Peyer's patch (tissue), 4 donors: ENCODE measurements around the gene LRRFIP1.

Source experiments
- CTCF ChIP-seq, 6 experiments: fragments of 450-650 bp in 4 of 6; fragments of 200-600 bp in 2 of 6; sonication (generic) in 1 of 6; IDR thresholded peaks; one replicate each; pipeline ENCODE4 v1.5.1; 2017 to 2019; ENCODE audit warnings: antibody characterized with exemption in 6 of 6, mild to moderate bottlenecking in 3 of 6, moderate library complexity in 1 of 6
- POLR2A ChIP-seq, 2 donors: fragments of 450-650 bp; IDR thresholded peaks; one replicate each; pipeline ENCODE4 v1.5.1; 2017; ENCODE audit warnings: antibody characterized with exemption in 2 of 2, mild to moderate bottlenecking in 2 of 2, moderate library complexity in 2 of 2

- TF ChIP-seq CTCF (IDR thresholded peaks at IDR 0.05), result no peak
- no peak for TF ChIP-seq POLR2A (IDR thresholded peaks at IDR 0.05)
Measured at GRCh38 chr2:237682856-237683670, 55.7 kb downstream of the LRRFIP1 start.
